ENCODE results near the gene SLC34A2.

DNA sequence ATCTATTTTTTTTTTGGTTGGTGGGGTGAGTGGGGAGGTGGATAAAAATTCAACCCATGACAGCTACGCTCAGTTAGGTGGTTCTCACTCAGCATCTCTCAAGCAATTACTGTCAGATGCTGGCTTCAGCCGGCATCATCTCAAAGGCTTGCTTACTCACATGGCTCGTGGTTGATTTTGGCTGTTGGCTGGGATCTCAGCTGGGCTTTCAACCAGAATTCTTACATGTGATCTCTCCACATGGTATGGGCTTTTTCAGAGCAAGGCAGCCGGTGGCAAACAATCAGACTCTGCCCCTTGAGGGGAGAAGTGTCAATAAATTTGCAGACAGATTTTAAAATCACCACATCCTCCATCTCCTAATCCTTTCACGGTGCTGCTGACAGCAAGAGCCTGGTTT lies 47.2 kb downstream of the SLC34A2 start:
- TF ChIP-seq, protein P1, sequence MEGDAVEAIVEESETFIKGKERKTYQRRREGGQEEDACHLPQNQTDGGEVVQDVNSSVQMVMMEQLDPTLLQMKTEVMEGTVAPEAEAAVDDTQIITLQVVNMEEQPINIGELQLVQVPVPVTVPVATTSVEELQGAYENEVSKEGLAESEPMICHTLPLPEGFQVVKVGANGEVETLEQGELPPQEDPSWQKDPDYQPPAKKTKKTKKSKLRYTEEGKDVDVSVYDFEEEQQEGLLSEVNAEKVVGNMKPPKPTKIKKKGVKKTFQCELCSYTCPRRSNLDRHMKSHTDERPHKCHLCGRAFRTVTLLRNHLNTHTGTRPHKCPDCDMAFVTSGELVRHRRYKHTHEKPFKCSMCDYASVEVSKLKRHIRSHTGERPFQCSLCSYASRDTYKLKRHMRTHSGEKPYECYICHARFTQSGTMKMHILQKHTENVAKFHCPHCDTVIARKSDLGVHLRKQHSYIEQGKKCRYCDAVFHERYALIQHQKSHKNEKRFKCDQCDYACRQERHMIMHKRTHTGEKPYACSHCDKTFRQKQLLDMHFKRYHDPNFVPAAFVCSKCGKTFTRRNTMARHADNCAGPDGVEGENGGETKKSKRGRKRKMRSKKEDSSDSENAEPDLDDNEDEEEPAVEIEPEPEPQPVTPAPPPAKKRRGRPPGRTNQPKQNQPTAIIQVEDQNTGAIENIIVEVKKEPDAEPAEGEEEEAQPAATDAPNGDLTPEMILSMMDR (IDR thresholded peaks at IDR 0.05) = peak in 2 of 12 donors; percentile 11 to 12
- no peak for TF ChIP-seq POLR2A (IDR thresholded peaks at IDR 0.05)
